ENCODE results near the gene KLHL29. TPM values are rescaled to one million over a fixed set of nuclear protein-coding genes. Genes with fewer than 3 reads are reported as not detected.

KLHL29 gene
- total and polyA plus RNA-seq, 10 donors: 1.5 to 30.5 (median 9.4) TPM

DNA sequence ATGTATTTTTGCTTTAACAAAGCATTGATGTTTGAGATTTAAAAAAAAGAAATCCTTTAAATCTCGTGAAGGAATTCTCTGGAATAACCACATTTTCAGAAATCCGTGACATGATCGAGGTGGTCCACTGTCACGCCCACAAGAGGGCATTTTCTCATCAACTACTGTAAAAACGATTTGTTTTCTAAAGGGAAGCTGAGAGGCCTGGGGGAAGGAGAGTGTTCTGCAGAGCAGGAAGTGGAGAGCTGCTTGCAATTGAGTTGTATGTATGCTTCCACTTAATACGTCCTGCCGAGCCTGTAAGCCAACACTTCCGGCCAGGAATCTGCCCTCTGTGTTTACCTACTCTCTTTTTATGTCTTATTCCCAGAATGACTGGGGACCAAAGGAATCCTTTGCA is 19.4 kb downstream of the KLHL29 start:
- WGBS, 5 donors: 1 to 5% (median 2%) methylated on average over 8 of the region's 8 CpGs
- Histone ChIP-seq H3K4me3 (peak overlapping the region in 3 of 8 donors; percentile 8 to 48 (median 11)), H3K27me3 (replicated peaks in 1 of 7) (no peaks in the 10 kb centered on the region), H3K27ac (peak overlapping the region in 7 of 8 donors; percentile 23 to 70 (median 64)), H3K4me1 (peaks cover 5 to 22% (median 14%) of the 10 kb centered on the region in 6 donors), H3K9me3 (no peaks in the 10 kb centered on the region), H3K36me3 (no peaks in the 10 kb centered on the region)
- intact Hi-C loops (cut with DNase I; ENCODE audit: low total_unique reads): no loop called here
- TF ChIP-seq POLR2A (IDR thresholded peaks at IDR 0.05): no peak
- TF ChIP-seq POLR2AphosphoS5 (IDR thresholded peaks at IDR 0.05): no peak
- TF ChIP-seq, protein P1, sequence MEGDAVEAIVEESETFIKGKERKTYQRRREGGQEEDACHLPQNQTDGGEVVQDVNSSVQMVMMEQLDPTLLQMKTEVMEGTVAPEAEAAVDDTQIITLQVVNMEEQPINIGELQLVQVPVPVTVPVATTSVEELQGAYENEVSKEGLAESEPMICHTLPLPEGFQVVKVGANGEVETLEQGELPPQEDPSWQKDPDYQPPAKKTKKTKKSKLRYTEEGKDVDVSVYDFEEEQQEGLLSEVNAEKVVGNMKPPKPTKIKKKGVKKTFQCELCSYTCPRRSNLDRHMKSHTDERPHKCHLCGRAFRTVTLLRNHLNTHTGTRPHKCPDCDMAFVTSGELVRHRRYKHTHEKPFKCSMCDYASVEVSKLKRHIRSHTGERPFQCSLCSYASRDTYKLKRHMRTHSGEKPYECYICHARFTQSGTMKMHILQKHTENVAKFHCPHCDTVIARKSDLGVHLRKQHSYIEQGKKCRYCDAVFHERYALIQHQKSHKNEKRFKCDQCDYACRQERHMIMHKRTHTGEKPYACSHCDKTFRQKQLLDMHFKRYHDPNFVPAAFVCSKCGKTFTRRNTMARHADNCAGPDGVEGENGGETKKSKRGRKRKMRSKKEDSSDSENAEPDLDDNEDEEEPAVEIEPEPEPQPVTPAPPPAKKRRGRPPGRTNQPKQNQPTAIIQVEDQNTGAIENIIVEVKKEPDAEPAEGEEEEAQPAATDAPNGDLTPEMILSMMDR (IDR thresholded peaks at IDR 0.05 in 8 of 11, conservative IDR thresholded peaks at IDR 0.05 in 3 of 11): peak in 1 of 11 experiments; percentile 30
- peak; percentile 43 for DNase-seq

DNA sequence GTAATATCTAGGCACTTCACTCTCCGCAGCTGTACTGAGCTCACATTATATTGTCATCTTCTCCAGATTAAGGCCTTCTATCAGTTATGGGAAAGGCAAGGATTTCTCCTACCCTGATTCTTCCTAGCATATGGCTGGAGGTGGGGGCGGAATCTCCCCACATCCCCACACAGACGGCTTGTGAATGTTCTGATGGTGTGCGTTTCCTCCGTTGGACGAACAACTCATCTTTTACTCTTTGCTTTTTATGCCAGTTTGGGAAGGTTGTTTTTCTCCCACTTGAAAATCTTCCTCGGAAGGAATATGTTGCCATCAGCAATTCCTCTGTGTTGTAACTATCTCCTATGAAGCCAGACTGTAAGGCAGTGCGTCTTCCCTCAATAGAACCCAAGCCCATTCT is 24.3 kb downstream of the KLHL29 start:
- intact Hi-C loops (cut with DNase I; ENCODE audit: low total_unique reads): no loop called here

DNA sequence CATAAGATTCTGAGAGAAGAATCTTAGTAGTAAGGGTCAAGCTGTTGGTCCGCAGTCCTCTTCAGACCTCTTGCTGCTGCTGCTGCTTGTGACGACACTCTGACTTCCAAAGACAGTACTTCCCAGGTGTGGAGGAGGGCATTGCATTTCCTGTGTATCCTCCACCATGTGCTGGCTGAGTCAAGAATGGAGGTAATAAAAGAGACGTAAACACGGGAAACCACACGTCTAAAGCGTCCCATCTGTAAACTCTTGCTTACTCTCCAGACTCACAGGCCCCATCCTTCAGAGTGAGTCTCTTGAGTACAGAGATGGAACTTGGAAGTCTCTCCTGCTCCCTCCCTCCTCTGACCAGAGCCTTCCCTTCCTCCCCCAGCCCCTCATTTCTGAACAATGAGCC is 25.6 kb downstream of the KLHL29 start:
- intact Hi-C loops (cut with DNase I; ENCODE audit: low total_unique reads): no loop called here
- Histone ChIP-seq H3K36me3 (no peaks in the 10 kb centered on the region), H3K4me3 (no peak overlapping the region), H3K4me1 (no peaks in the 10 kb centered on the region), H3K27ac (no peak overlapping the region), H3K27me3 (replicated peaks in 1 of 7) (no peaks in the 10 kb centered on the region), H3K9me3 (no peaks in the 10 kb centered on the region)
- WGBS, 5 donors: 71 to 77% (median 74%) methylated on average over 6 of the region's 6 CpGs
- DNase-seq: peak; percentile 14
- TF ChIP-seq, protein P1 (IDR thresholded peaks at IDR 0.05 in 8 of 11, conservative IDR thresholded peaks at IDR 0.05 in 3 of 11): no peak
- TF ChIP-seq POLR2AphosphoS5 (IDR thresholded peaks at IDR 0.05): no peak
- TF ChIP-seq POLR2A (IDR thresholded peaks at IDR 0.05): no peak

More for the DNA sequence above, 24.3 kb downstream of the KLHL29 start:
- 88 to 97% (median 93%) methylated on average over 8 of the region's 8 CpGs for WGBS, 5 donors
- no peaks in the 10 kb centered on the region for H3K27me3 ChIP-seq (replicated peaks in 1 of 7)
- no peaks in the 10 kb centered on the region for H3K36me3 ChIP-seq
- H3K27ac ChIP-seq: no peak overlapping the region
- H3K9me3 ChIP-seq: no peaks in the 10 kb centered on the region
- peaks cover 0 to 10% (median 6%) of the 10 kb centered on the region in 6 donors for H3K4me1 ChIP-seq
- no peak for DNase-seq
- no peak for TF ChIP-seq POLR2A (IDR thresholded peaks at IDR 0.05)
- TF ChIP-seq POLR2AphosphoS5 (IDR thresholded peaks at IDR 0.05): no peak
- TF ChIP-seq, protein P1 (IDR thresholded peaks at IDR 0.05 in 8 of 11, conservative IDR thresholded peaks at IDR 0.05 in 3 of 11): no peak
- no peak overlapping the region for H3K4me3 ChIP-seq

DNA sequence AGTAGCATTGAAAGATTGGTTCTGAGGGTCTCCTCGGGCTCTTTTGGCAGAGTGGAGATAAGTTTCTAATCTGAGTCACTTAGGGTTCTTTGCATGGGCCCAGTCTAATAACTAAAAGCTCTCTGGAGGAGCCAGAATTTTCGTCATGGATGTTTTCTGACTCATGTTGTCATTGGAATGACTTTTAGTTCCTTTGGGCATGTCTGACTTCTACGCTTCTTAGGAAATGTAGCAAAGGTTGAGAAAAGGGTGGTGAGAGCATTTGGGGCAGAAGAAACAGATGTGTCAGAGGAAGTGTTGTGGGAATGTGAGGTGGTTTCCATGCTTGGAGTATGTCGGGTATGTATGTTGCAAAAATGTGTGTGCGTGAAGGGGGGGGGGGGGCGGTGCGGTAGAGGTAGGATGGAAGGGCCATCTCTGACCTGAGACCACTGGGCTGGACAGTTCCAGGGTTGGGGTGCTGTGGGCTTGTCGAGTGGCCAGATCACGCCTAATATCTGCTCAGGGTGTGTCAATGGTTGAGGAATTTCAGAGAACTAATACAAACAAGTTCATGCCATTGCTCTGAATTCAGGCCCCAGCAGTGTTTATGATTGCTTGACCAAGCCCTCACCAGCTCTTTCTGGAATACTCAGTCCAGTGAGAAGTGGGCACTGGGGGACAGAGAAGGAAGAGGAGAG is 26.9 kb downstream of the KLHL29 start:
- WGBS, 5 donors: 78 to 93% (median 85%) methylated on average over 9 of the region's 9 CpGs
- no peak for DNase-seq
- no peaks in the 10 kb centered on the region for H3K36me3 ChIP-seq
- no peaks in the 10 kb centered on the region for H3K27me3 ChIP-seq (replicated peaks in 1 of 7)
- H3K4me1 ChIP-seq: no peaks in the 10 kb centered on the region
- H3K27ac ChIP-seq: no peak overlapping the region
- intact Hi-C loops (cut with DNase I; ENCODE audit: low total_unique reads): no loop called here
- no peak for TF ChIP-seq POLR2A (IDR thresholded peaks at IDR 0.05)
- TF ChIP-seq POLR2AphosphoS5 (IDR thresholded peaks at IDR 0.05): no peak
- TF ChIP-seq, protein P1 (IDR thresholded peaks at IDR 0.05 in 8 of 11, conservative IDR thresholded peaks at IDR 0.05 in 3 of 11): no peak
- H3K4me3 ChIP-seq: no peak overlapping the region
- no peaks in the 10 kb centered on the region for H3K9me3 ChIP-seq
